HL-60 (cell line): Measurements from ENCODE around the gene GALNS.

Experiments
- DNase-seq, 2 experiments: peaks; one replicate each; pipeline ENCODE4 v3.0.0-alpha.2; 2010 to 2020; ENCODE audit warnings: low read depth in 1 of 2, low spot score in 1 of 2
- H3K27ac ChIP-seq: fragments of 250-450 bp; sonication (Bioruptor Pico); replicated peaks from 2 replicates; pipeline ENCODE4 v1.5.1; 2020; ENCODE audit warnings: mild to moderate bottlenecking, moderate library complexity
- H3K27me3 ChIP-seq: fragments of 250-450 bp; sonication (Bioruptor Pico); 2 replicates; pipeline ENCODE4 v1.5.1; 2021; ENCODE audit warnings: mild to moderate bottlenecking, moderate library complexity; ENCODE audit not compliant: insufficient read depth, poor library complexity, severe bottlenecking
- H3K4me3 ChIP-seq: replicated peaks from 2 replicates; pipeline ENCODE4 v1.5.1; 2011; ENCODE audit warnings: mild to moderate bottlenecking, control low read depth, low read length; ENCODE audit not compliant: insufficient read depth
- GABPA ChIP-seq: IDR thresholded peaks from 2 replicates; pipeline ENCODE4 v1.6.1; 2012; ENCODE audit warnings: low read depth
- POLR2AphosphoS5 ChIP-seq: IDR thresholded peaks from 2 replicates; pipeline ENCODE4 v1.6.1; 2012; ENCODE audit warnings: low read depth
- SPI1 ChIP-seq: IDR thresholded peaks from 2 replicates; pipeline ENCODE4 v1.6.1; 2012; ENCODE audit warnings: low read depth, mild to moderate bottlenecking, borderline replicate concordance
- TF ChIP-seq, protein P1 (sequence below): IDR thresholded peaks from one replicate; pipeline ENCODE4 v1.5.1; 2011; ENCODE audit warnings: low read length, control low read depth, inconsistent platforms; ENCODE audit not compliant: insufficient read depth
- TF ChIP-seq, protein P2 (sequence below): IDR thresholded peaks from 2 replicates; pipeline ENCODE4 v1.6.1; 2012; ENCODE audit warnings: low read depth; ENCODE audit not compliant: insufficient replicate concordance

The GALNS gene

DNA sequence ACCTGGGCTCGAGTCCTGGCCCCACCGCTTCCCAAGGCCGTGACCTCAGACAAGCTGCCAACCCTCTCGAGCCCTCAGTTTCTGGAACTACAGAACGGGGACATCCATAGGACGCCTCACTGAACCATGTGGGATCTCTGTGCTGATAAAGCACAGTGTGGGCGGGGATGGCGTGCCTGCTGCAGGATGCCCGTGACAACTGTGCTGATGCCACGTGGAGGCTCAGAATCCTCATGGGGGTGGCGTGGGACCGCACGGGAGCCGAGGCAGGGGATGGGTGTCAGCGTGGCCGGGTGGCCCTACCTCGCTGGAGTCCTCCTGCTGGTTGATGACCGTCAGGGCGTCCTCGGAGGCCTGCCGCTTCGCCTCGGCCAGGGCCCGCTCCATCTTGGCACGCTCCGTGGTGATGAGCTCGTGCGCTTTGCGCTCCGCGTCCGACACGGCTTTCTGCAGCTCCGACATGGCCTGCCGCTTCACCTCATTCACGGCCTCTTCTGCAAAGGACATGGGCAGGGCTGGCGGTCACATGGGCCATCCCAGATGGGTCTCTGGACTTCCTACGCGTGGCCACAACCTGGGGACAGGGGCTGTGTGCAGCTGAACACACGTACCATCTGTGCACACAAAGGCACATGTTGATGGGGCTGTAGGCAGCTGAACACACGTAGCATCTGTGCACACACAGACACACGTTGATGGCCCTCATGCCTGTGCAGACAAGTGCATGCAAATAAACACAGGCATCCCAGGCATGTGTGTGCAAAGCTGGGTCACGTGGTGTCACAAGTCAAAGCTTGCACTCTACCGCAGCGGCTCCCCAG lies 22.4 kb upstream of the GALNS start:
- H3K4me3 ChIP-seq: no peak overlapping the region
- no peak overlapping the region for H3K27ac ChIP-seq
- H3K27me3 ChIP-seq: no peaks in the 10 kb centered on the region
- TF ChIP-seq GABPA (no peak), SPI1 (no peak), POLR2AphosphoS5 (no peak)
- TF ChIP-seq, protein P1, sequence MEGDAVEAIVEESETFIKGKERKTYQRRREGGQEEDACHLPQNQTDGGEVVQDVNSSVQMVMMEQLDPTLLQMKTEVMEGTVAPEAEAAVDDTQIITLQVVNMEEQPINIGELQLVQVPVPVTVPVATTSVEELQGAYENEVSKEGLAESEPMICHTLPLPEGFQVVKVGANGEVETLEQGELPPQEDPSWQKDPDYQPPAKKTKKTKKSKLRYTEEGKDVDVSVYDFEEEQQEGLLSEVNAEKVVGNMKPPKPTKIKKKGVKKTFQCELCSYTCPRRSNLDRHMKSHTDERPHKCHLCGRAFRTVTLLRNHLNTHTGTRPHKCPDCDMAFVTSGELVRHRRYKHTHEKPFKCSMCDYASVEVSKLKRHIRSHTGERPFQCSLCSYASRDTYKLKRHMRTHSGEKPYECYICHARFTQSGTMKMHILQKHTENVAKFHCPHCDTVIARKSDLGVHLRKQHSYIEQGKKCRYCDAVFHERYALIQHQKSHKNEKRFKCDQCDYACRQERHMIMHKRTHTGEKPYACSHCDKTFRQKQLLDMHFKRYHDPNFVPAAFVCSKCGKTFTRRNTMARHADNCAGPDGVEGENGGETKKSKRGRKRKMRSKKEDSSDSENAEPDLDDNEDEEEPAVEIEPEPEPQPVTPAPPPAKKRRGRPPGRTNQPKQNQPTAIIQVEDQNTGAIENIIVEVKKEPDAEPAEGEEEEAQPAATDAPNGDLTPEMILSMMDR: no peak
- TF ChIP-seq, protein P2, sequence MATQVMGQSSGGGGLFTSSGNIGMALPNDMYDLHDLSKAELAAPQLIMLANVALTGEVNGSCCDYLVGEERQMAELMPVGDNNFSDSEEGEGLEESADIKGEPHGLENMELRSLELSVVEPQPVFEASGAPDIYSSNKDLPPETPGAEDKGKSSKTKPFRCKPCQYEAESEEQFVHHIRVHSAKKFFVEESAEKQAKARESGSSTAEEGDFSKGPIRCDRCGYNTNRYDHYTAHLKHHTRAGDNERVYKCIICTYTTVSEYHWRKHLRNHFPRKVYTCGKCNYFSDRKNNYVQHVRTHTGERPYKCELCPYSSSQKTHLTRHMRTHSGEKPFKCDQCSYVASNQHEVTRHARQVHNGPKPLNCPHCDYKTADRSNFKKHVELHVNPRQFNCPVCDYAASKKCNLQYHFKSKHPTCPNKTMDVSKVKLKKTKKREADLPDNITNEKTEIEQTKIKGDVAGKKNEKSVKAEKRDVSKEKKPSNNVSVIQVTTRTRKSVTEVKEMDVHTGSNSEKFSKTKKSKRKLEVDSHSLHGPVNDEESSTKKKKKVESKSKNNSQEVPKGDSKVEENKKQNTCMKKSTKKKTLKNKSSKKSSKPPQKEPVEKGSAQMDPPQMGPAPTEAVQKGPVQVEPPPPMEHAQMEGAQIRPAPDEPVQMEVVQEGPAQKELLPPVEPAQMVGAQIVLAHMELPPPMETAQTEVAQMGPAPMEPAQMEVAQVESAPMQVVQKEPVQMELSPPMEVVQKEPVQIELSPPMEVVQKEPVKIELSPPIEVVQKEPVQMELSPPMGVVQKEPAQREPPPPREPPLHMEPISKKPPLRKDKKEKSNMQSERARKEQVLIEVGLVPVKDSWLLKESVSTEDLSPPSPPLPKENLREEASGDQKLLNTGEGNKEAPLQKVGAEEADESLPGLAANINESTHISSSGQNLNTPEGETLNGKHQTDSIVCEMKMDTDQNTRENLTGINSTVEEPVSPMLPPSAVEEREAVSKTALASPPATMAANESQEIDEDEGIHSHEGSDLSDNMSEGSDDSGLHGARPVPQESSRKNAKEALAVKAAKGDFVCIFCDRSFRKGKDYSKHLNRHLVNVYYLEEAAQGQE: no peak
- DNase-seq: no peak

DNA sequence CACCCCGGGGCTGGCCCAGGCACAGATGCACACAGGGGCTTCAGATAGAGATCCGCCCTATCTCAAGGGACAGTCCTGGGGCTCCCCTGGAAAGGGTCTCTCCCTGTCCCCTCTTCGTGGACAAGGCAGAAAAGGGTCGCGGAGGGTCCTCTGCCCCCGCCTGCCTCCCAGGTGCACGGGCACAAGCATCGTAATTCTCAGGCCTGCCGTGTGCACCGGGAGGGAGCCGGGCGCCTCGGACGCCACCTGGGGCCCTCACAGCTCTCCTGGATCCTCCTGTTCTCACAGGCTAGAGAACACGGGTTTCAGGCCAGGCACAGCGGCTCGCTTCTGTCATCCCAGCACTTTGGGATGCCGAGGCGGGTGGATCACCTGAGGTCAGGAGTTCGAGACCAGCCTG lies 21.6 kb upstream of the GALNS start:
- DNase-seq: no peak
- no peak overlapping the region for H3K4me3 ChIP-seq
- no peak overlapping the region for H3K27ac ChIP-seq
- TF ChIP-seq POLR2AphosphoS5: no peak
- TF ChIP-seq, protein P2: no peak
- H3K27me3 ChIP-seq: no peaks in the 10 kb centered on the region

DNA sequence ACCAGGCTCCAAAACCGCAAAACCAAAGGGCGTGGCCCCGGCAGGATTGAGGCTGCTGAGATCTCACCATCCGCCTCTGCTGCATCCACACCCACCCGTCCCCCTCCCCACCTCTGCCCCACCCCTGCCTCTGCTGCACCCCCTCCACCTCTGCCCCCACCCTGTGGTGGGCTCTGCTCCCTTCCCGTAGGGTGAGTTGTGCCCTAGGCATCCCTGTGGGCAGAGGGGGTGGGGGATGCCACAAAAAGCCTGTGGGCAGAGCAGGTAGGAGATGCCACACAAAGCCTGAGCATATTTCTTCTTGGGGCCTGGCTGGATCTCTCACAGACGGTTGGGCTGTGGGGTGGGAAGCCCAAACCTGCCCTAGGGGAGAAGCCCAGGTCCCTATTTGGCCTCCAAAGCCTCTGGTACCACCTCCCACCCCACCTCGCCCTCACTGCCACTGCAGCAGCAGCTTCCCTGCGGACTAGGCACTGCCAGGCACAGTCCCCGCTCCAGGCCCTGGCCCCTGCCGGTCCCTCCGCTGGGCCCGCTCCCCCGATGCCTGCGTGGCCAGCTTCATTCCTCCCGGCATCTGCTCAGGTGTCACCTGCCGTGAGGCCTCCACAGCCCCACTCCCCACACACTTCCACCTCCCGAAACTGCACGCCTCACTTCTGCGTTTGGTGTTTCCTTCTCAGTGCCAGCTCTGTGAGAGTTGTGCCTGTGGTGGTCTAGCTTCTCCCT lies 21.0 kb upstream of the GALNS start:
- H3K27ac ChIP-seq: no peak overlapping the region
- no peak for DNase-seq
- H3K4me3 ChIP-seq: no peak overlapping the region
- TF ChIP-seq, protein P1: no peak
- no peak for TF ChIP-seq POLR2AphosphoS5
- TF ChIP-seq, protein P2: no peak
- TF ChIP-seq SPI1: no peak
- TF ChIP-seq GABPA: no peak
- peaks cover under 1% of the 10 kb centered on the region for H3K27me3 ChIP-seq
